ENCODE data around the gene ZDHHC23. TPM values are rescaled to one million over a fixed set of nuclear protein-coding genes. Genes with fewer than 3 reads are reported as not detected.

ZDHHC23 gene, protein sequence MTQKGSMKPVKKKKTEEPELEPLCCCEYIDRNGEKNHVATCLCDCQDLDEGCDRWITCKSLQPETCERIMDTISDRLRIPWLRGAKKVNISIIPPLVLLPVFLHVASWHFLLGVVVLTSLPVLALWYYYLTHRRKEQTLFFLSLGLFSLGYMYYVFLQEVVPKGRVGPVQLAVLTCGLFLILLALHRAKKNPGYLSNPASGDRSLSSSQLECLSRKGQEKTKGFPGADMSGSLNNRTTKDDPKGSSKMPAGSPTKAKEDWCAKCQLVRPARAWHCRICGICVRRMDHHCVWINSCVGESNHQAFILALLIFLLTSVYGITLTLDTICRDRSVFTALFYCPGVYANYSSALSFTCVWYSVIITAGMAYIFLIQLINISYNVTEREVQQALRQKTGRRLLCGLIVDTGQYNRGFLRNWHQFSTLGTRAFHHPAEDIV
- 5.2 and 5.8 TPM in 2 replicates for total RNA-seq (2011; cell fraction: chromatin; rRNA removed; ENCODE audit: low replicate concordance)
- total RNA-seq (2011; cell fraction: nucleolus; rRNA removed): 1.8 and 2.2 TPM in 2 replicates
- total RNA-seq (2011; cell fraction: nucleoplasm; rRNA removed): 3.1 and 4.7 TPM in 2 replicates
- total RNA-seq (2014; rRNA removed) (0.27 and 1.0 TPM in 2 replicates), total RNA-seq (2014; rRNA removed; fragmentation: Illumina TruSeq; extraction: Trizol) (0.55 and 1.5 TPM in 2 replicates), total RNA-seq (2015; rRNA removed; fragmentation: Illumina TruSeq; extraction: Trizol) (0.40 and 0.41 TPM in 2 replicates), total RNA-seq (2021) (1.1 and 1.6 TPM in 2 replicates), polyA plus RNA-seq (2011; rRNA removed) (0.60 and 2.7 TPM in 2 replicates), polyA plus RNA-seq (2014; fragmentation: Illumina TruSeq; extraction: Trizol) (0.82 and 0.97 TPM in 2 replicates), polyA plus RNA-seq (2014; fragmentation: Nextera tagmentation; extraction: Ambion mirVana) (under 1 TPM; 0.22 to 0.25 TPM), polyA plus RNA-seq (2014; rRNA removed) (1.0 TPM in 2 replicates), polyA minus RNA-seq (2011; rRNA and poly(A)+ RNA removed) (1.2 and 2.7 TPM in 2 replicates), Bru-seq, nascent RNA (percentile 40 among the genes with signal in this experiment), BruChase-seq, experiment 1, labeled RNA remaining after a 2-hour chase (percentile 32 among the genes with signal in this experiment), BruChase-seq, experiment 2, labeled RNA remaining after a 6-hour chase (percentile 40 among the genes with signal in this experiment)
- polyA plus RNA-seq (2011; cell fraction: cytosol; rRNA removed): 0.50 and 0.61 TPM in 2 replicates
- polyA plus RNA-seq (2011; cell fraction: nucleus; rRNA removed): 2.2 and 5.6 TPM in 2 replicates
- polyA plus RNA-seq (2012): 0.47 and 0.72 TPM in 2 replicates
- polyA minus RNA-seq (2011; cell fraction: cytosol; rRNA and poly(A)+ RNA removed): 0.27 and 0.57 TPM in 2 replicates
- 1.3 and 2.7 TPM in 2 replicates for polyA minus RNA-seq (2011; cell fraction: nucleus; rRNA and poly(A)+ RNA removed)
- long read RNA-seq, experiment 1, partial matches to known transcripts: 0 of 5 reads
- long read RNA-seq, experiment 1, other reads (novel, unspliced or antisense): 5 of 5 reads
- long read RNA-seq, experiment 2, partial matches to known transcripts: 0 of 1 reads
- long read RNA-seq, experiment 2, other reads (novel, unspliced or antisense): 1 of 1 reads
- long read RNA-seq, experiment 3: 0 reads

DNA sequence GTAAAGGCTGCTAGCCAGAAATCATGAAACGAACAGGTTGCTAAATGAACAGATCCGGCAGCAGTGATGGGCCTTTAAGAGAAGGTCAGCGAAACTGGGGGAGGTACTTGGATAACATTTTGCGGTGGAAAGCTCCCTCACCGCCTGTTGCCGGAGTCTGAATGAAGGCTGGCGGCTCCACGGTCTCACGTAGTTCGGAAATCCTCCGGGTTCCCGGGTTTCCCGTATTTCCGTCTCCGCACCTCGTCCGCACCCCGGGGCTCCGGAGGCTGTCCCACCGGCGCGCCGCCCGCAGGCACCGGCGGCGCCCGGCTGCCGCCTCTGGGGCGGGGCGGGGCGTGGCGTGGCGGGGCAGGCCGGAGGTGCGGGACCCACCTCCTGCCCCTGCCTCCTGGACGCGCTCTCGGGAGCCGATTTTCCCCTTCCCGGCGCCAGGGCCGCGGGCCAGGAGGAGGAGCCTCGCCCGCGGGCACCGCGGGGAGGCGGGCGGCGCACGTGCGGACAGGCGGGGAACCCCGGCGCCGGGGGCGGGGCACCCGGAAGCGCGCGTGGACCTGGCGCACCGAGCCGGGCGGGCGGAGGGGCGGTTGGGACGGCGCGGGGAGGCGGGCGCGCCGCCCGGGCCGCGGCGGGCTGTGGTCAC lies at the start of gene ZDHHC23:
TSS of gene ZDHHC23 (plus strand) at position 642 of the 643 bp plus-strand sequence. CDS start 790 bp downstream, outside the sequence.
- H3K27ac ChIP-seq (ENCODE audit: extremely low read depth, low read depth, low read length): no peak within 1 kb of the TSS
- FAIRE-seq (peak; percentile 78), DNase-seq (ENCODE audit: extremely low read depth in 1 of 4, low spot score in 3 of 4) (peak; percentile 31 to 81 (median 68)), ATAC-seq (peak; percentile 88)
- in situ Hi-C loops (cut with MboI): no loop called here
- no peaks in the 10 kb centered on the region for H3K79me2 ChIP-seq (ENCODE audit: control insufficient read depth, insufficient read depth, low read length)
- no TSS peak for BruUV-seq (replicated peaks)
- POLR2A ChIA-PET: no interaction called here
- peak within 1 kb of the TSS; percentile 26 to 79; a peak in 3 of 4 replicates for H3K9ac ChIP-seq (ENCODE audit: insufficient read depth in 1 of 2, low read depth in 2 of 2, low read length in 2 of 2)
- peak within 1 kb of the TSS; percentile 79 for H2AFZ ChIP-seq (ENCODE audit: low read depth, low read length)
- peak within 1 kb of the TSS; percentile 68 for H3K4me2 ChIP-seq (ENCODE audit: insufficient read depth, low read length)
- H3K36me3 ChIP-seq (ENCODE audit: control insufficient read depth, insufficient read depth, low read length): no peaks in the 10 kb centered on the region
- CTCF ChIA-PET (ENCODE audit: low intra/inter-chr PET ratio): no interaction called here
- no peaks in the 10 kb centered on the region for H3K9me1 ChIP-seq (ENCODE audit: control insufficient read depth, insufficient read depth, low read length)
- no peaks in the 10 kb centered on the region for H4K20me1 ChIP-seq (replicated peaks; ENCODE audit: control insufficient read depth, insufficient read depth, low read length)
- H3K9me3 ChIP-seq (replicated peaks; ENCODE audit: control insufficient read depth, insufficient read depth, low read depth, low read length): no peaks in the 10 kb centered on the region
- peaks cover 5 to 9% of the 10 kb centered on the region in 2 experiments; a peak in 4 of 5 replicates for H3K27me3 ChIP-seq (ENCODE audit: control insufficient read depth in 2 of 2, insufficient read depth in 2 of 2, low read length in 2 of 2)
- intact Hi-C loops (cut with micrococcal nuclease): no loop called here
- WGBS (ENCODE audit: insufficient coverage, low coverage, missing lambda C conversion rate): 2% methylated on average over 12 of the region's 80 CpGs
- H3K4me3 ChIP-seq: peak within 1 kb of the TSS; percentile 43
- peaks cover 0 to 15% of the 10 kb centered on the region in 2 experiments; a peak in 3 of 5 replicates for H3K4me1 ChIP-seq (replicated peaks in 1 of 2; ENCODE audit: control insufficient read depth in 2 of 2, insufficient read depth in 2 of 2, low read length in 2 of 2)
- TF ChIP-seq, protein P1, sequence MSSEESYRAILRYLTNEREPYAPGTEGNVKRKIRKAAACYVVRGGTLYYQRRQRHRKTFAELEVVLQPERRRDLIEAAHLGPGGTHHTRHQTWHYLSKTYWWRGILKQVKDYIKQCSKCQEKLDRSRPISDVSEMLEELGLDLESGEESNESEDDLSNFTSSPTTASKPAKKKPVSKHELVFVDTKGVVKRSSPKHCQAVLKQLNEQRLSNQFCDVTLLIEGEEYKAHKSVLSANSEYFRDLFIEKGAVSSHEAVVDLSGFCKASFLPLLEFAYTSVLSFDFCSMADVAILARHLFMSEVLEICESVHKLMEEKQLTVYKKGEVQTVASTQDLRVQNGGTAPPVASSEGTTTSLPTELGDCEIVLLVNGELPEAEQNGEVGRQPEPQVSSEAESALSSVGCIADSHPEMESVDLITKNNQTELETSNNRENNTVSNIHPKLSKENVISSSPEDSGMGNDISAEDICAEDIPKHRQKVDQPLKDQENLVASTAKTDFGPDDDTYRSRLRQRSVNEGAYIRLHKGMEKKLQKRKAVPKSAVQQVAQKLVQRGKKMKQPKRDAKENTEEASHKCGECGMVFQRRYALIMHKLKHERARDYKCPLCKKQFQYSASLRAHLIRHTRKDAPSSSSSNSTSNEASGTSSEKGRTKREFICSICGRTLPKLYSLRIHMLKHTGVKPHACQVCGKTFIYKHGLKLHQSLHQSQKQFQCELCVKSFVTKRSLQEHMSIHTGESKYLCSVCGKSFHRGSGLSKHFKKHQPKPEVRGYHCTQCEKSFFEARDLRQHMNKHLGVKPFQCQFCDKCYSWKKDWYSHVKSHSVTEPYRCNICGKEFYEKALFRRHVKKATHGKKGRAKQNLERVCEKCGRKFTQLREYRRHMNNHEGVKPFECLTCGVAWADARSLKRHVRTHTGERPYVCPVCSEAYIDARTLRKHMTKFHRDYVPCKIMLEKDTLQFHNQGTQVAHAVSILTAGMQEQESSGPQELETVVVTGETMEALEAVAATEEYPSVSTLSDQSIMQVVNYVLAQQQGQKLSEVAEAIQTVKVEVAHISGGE (CRISPR knock-in tag; IDR thresholded peaks at IDR 0.05): no peak
- no peak for TF ChIP-seq TAF7 (tag; IDR thresholded peaks at IDR 0.05)
- TF ChIP-seq, protein P2, sequence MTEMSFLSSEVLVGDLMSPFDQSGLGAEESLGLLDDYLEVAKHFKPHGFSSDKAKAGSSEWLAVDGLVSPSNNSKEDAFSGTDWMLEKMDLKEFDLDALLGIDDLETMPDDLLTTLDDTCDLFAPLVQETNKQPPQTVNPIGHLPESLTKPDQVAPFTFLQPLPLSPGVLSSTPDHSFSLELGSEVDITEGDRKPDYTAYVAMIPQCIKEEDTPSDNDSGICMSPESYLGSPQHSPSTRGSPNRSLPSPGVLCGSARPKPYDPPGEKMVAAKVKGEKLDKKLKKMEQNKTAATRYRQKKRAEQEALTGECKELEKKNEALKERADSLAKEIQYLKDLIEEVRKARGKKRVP (CRISPR knock-in tag; IDR thresholded peaks at IDR 0.05): no peak
- TF ChIP-seq, protein P3, sequence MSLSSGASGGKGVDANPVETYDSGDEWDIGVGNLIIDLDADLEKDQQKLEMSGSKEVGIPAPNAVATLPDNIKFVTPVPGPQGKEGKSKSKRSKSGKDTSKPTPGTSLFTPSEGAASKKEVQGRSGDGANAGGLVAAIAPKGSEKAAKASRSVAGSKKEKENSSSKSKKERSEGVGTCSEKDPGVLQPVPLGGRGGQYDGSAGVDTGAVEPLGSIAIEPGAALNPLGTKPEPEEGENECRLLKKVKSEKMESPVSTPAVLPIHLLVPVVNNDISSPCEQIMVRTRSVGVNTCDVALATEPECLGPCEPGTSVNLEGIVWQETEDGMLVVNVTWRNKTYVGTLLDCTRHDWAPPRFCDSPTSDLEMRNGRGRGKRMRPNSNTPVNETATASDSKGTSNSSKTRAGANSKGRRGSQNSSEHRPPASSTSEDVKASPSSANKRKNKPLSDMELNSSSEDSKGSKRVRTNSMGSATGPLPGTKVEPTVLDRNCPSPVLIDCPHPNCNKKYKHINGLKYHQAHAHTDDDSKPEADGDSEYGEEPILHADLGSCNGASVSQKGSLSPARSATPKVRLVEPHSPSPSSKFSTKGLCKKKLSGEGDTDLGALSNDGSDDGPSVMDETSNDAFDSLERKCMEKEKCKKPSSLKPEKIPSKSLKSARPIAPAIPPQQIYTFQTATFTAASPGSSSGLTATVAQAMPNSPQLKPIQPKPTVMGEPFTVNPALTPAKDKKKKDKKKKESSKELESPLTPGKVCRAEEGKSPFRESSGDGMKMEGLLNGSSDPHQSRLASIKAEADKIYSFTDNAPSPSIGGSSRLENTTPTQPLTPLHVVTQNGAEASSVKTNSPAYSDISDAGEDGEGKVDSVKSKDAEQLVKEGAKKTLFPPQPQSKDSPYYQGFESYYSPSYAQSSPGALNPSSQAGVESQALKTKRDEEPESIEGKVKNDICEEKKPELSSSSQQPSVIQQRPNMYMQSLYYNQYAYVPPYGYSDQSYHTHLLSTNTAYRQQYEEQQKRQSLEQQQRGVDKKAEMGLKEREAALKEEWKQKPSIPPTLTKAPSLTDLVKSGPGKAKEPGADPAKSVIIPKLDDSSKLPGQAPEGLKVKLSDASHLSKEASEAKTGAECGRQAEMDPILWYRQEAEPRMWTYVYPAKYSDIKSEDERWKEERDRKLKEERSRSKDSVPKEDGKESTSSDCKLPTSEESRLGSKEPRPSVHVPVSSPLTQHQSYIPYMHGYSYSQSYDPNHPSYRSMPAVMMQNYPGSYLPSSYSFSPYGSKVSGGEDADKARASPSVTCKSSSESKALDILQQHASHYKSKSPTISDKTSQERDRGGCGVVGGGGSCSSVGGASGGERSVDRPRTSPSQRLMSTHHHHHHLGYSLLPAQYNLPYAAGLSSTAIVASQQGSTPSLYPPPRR (CRISPR knock-in tag; IDR thresholded peaks at IDR 0.05; ENCODE audit: borderline replicate concordance): no peak
